Retinal pigment epithelial cell (primary cell): ENCODE data around the gene ATL1.

Experiments used
- DNase-seq: peaks from one replicate; pipeline ENCODE4 v3.0.0-alpha.2; 2010; ENCODE audit warnings: low read depth
- H3K4me3 ChIP-seq: 2 replicates; pipeline ENCODE4 v1.5.1; 2011; ENCODE audit warnings: mild to moderate bottlenecking, low read length, control low read depth, moderate library complexity
- CTCF ChIP-seq: conservative IDR thresholded peaks from 2 replicates; pipeline ENCODE4 v1.5.1; 2011; ENCODE audit warnings: low read depth, low read length, control low read depth, inconsistent platforms

The ATL1 gene

GRCh38 chr14:50559990-50560930 lies at the start of gene ATL1:
Gene ATL1 (plus strand): TSS chr14:50560145. CDS start chr14:50560266, 121 bp downstream.
- DNase-seq, result peak; percentile 18
- peak within 1 kb of the TSS; percentile 79 for H3K4me3 ChIP-seq
- no peak for TF ChIP-seq CTCF

GRCh38 chr14:50510157-50510556 lies 49.8 kb upstream of the ATL1 start:
- H3K4me3 ChIP-seq, result no peak overlapping the region
- DNase-seq, result no peak
- no peak for TF ChIP-seq CTCF

DNA sequence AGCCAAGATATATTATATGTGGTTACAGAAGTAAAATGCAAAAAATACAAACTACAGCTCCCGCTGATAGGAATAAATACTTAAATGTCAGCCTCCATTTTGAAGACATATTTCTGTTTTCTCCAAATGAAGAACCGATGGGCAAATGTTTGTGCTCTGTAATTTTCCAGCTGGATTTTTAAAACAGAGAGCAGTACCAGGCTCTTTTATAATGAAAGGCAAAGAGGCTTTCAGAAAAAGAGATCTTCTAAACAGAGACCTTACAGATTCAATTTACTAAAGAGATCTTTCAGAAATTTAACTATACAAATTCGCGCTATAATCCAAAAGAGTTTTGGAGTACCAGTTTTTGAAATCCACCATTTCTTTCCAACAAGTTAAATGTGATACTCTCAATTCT lies 47.5 kb upstream of the ATL1 start:
- no peak for TF ChIP-seq CTCF

DNA sequence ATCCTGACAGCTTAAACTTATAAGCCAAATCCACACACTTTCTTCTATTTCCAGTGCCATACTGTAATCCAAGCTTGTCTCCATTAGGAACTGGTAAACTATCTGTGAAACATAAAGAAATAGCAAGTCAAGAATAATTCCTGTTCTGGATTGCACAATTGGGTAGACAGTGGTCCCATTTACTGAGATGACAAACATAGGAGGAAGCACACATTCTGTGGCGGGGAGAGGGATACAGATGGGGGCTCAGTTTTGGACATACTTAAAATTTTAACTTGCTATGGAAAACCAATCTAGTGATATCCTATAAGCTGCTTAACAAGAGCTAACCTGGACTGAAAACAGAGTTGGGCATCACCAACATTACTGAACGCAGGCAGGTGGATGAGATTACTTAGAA lies 43.9 kb upstream of the ATL1 start:
- TF ChIP-seq CTCF, result no peak
- DNase-seq, result no peak
- no peak overlapping the region for H3K4me3 ChIP-seq

More for the DNA sequence above, 47.5 kb upstream of the ATL1 start:
- no peak for DNase-seq
- H3K4me3 ChIP-seq, result no peak overlapping the region

- peak; percentile 86 for DNase-seq
- no peak overlapping the region for H3K4me3 ChIP-seq
- TF ChIP-seq CTCF, result no peak
These were observed 38.8 kb upstream of the ATL1 start for GRCh38 chr14:50520947-50521815.

GRCh38 chr14:50521912-50522341 lies 38.0 kb upstream of the ATL1 start:
- H3K4me3 ChIP-seq, result no peak overlapping the region

More at GRCh38 chr14:50521912-50522341, 38.0 kb upstream of the ATL1 start:
- no peak for TF ChIP-seq CTCF
- DNase-seq, result no peak
